OCI-LY7 (cell line): ENCODE data around the gene SMOC2. TPM values are rescaled to one million over a fixed set of nuclear protein-coding genes. Genes with fewer than 3 reads are reported as not detected.

Experiments used
- BruUV-seq: library from RNA; stranded (reverse); fragments of 400-500 nt; replicated peaks from 2 replicates; lab custom pipeline; 2021; lab: Mats Ljungman, UMichigan
- CTCF ChIA-PET: fragments of 300-600 bp; sonication (Branson Sonifier 250); formaldehyde crosslinking; loops from one replicate; lab custom pipeline; 2022; ENCODE audit warnings: antibody characterized with exemption; ENCODE audit not compliant: unreplicated experiment; lab: Charles Lee
- POLR2A ChIA-PET: fragments of 300-600 bp; sonication (Branson Sonifier 250); formaldehyde crosslinking; loops from one replicate; lab custom pipeline; 2022; ENCODE audit warnings: antibody characterized with exemption; lab: Charles Lee
- DNase-seq: peaks from one replicate; pipeline ENCODE4 v3.0.0-alpha.2; 2015; ENCODE audit warnings: low spot score
- H2AFZ ChIP-seq: fragments of 200-600 bp; sonication (generic), shearing (Covaris generic); 2 replicates; pipeline ENCODE4 v1.6.1; 2014; ENCODE audit warnings: mild to moderate bottlenecking, antibody characterized with exemption, low read length, moderate library complexity
- H3K27ac ChIP-seq: fragments of 200-600 bp; sonication (generic); 2 replicates; pipeline ENCODE4 v1.5.1; 2014; ENCODE audit warnings: mixed run types, low read depth, mild to moderate bottlenecking, moderate library complexity, low read length, inconsistent platforms; ENCODE audit not compliant: poor library complexity, severe bottlenecking
- H3K36me3 ChIP-seq: fragments of 200-600 bp; sonication (generic); 2 replicates; pipeline ENCODE4 v1.6.1; 2014; ENCODE audit warnings: mild to moderate bottlenecking, antibody characterized with exemption, low read length, moderate library complexity, mixed read lengths; ENCODE audit not compliant: insufficient read depth
- H3K4me1 ChIP-seq: fragments of 200-600 bp; sonication (generic); 2 replicates; pipeline ENCODE4 v1.5.1; 2014; ENCODE audit warnings: mild to moderate bottlenecking, low read length; ENCODE audit not compliant: insufficient read depth, poor library complexity, severe bottlenecking
- H3K4me2 ChIP-seq: fragments of 200-600 bp; sonication (generic); 2 replicates; pipeline ENCODE4 v1.6.1; 2014; ENCODE audit warnings: mild to moderate bottlenecking, low read length
- H3K4me3 ChIP-seq: fragments of 200-600 bp; sonication (generic); 2 replicates; pipeline ENCODE4 v1.5.1; 2014; ENCODE audit warnings: mild to moderate bottlenecking, low read depth, low read length; ENCODE audit not compliant: poor library complexity, severe bottlenecking
- H3K79me2 ChIP-seq: fragments of 200-600 bp; sonication (generic); 2 replicates; pipeline ENCODE4 v1.6.1; 2016; ENCODE audit warnings: low read depth, mild to moderate bottlenecking, low read length, moderate library complexity, mixed read lengths; ENCODE audit not compliant: insufficient read depth
- H3K9me2 ChIP-seq: fragments of 200-600 bp; sonication (generic); 2 replicates; pipeline ENCODE4 v1.6.1; 2016; ENCODE audit warnings: mild to moderate bottlenecking, low read length, mixed read lengths; ENCODE audit not compliant: insufficient read depth
- H3K9me3 ChIP-seq: fragments of 200-600 bp; sonication (generic); 2 replicates; pipeline ENCODE4 v1.6.1; 2014; ENCODE audit warnings: mild to moderate bottlenecking, mixed run types, low read length, mixed read lengths
- H4K20me1 ChIP-seq: fragments of 200-600 bp; sonication (generic); 2 replicates; pipeline ENCODE4 v1.6.1; 2014; ENCODE audit warnings: mild to moderate bottlenecking, antibody characterized with exemption, low read length, moderate library complexity, mixed read lengths; ENCODE audit not compliant: insufficient read depth
- EZH2phosphoT487 ChIP-seq: fragments of 200-600 bp; sonication (generic); IDR thresholded peaks from 2 replicates; pipeline ENCODE4 v1.6.1; 2018; ENCODE audit warnings: low read depth, borderline replicate concordance, mild to moderate bottlenecking, mixed run types, antibody characterized with exemption, low read length, moderate library complexity, mixed read lengths
- intact Hi-C: fragments of 100-400 bp; cut with micrococcal nuclease; formaldehyde crosslinking; loops from one replicate; pipeline ENCODE4 v1.10.0; 2022; ENCODE audit not compliant: unreplicated experiment
- total RNA-seq, 2 experiments: library from RNA; depleted of rRNA in 1 of 2; stranded (reverse); fragments of >200 nt in 1 of 2; shearing (Covaris generic) in 1 of 2; gene quantifications; 2 replicates each; pipeline ENCODE4 v1.2.3, GENCODE V29; 2014 to 2022
- TF ChIP-seq, protein P1 (sequence below): fragments of 200-600 bp; sonication (generic); conservative IDR thresholded peaks from 2 replicates; pipeline ENCODE4 v1.5.1; 2014; ENCODE audit warnings: mild to moderate bottlenecking, antibody characterized with exemption, low read length, moderate library complexity, mixed read lengths

The SMOC2 gene
- total RNA-seq, 2 experiments from 2014 or later, result not detected

DNA sequence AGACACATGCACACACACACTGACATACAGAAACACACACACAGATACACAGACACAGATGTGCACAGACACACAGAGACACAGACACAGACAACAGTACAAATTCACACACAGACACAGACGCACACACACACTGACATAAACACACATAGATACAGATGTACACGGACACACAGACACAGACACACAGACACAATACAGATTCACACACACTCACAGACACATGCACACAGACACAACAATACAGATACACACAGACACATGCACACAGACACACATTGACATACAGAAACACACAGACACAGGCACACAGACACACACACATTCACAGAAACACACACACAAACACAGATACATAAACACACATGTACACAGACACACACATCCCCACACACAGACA is 183.6 kb downstream of the SMOC2 start:
- POLR2A ChIA-PET, result no interaction called here
- no peaks in the 10 kb centered on the region for H3K9me2 ChIP-seq
- no peaks in the 10 kb centered on the region for H3K9me3 ChIP-seq
- no peak overlapping the region for H3K4me2 ChIP-seq
- H4K20me1 ChIP-seq, result no peaks in the 10 kb centered on the region
- H3K36me3 ChIP-seq, result no peaks in the 10 kb centered on the region
- H2AFZ ChIP-seq, result no peak overlapping the region
- no peak for DNase-seq
- no peak overlapping the region for H3K4me3 ChIP-seq
- CTCF ChIA-PET, result no interaction called here
- TF ChIP-seq, protein P1, sequence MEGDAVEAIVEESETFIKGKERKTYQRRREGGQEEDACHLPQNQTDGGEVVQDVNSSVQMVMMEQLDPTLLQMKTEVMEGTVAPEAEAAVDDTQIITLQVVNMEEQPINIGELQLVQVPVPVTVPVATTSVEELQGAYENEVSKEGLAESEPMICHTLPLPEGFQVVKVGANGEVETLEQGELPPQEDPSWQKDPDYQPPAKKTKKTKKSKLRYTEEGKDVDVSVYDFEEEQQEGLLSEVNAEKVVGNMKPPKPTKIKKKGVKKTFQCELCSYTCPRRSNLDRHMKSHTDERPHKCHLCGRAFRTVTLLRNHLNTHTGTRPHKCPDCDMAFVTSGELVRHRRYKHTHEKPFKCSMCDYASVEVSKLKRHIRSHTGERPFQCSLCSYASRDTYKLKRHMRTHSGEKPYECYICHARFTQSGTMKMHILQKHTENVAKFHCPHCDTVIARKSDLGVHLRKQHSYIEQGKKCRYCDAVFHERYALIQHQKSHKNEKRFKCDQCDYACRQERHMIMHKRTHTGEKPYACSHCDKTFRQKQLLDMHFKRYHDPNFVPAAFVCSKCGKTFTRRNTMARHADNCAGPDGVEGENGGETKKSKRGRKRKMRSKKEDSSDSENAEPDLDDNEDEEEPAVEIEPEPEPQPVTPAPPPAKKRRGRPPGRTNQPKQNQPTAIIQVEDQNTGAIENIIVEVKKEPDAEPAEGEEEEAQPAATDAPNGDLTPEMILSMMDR, result no peak
- no peak for TF ChIP-seq EZH2phosphoT487
- H3K79me2 ChIP-seq, result no peaks in the 10 kb centered on the region
- no peaks in the 10 kb centered on the region for H3K4me1 ChIP-seq
- intact Hi-C loops, result no loop called here
- H3K27ac ChIP-seq, result no peak overlapping the region
- no TSS peak for BruUV-seq

- H3K4me3 ChIP-seq, result no peak overlapping the region
- H3K27ac ChIP-seq, result no peak overlapping the region
- H3K9me2 ChIP-seq, result no peaks in the 10 kb centered on the region
- H3K9me3 ChIP-seq, result no peaks in the 10 kb centered on the region
- CTCF ChIA-PET, result no interaction called here
- intact Hi-C loops, result no loop called here
- H4K20me1 ChIP-seq, result no peaks in the 10 kb centered on the region
- no peak for TF ChIP-seq EZH2phosphoT487
- TF ChIP-seq, protein P1, result no peak
- no peak for DNase-seq
- POLR2A ChIA-PET, result no interaction called here
- no peak overlapping the region for H2AFZ ChIP-seq
- H3K79me2 ChIP-seq, result no peaks in the 10 kb centered on the region
- no peak overlapping the region for H3K4me2 ChIP-seq
- no TSS peak for BruUV-seq
- H3K4me1 ChIP-seq, result no peaks in the 10 kb centered on the region
- no peaks in the 10 kb centered on the region for H3K36me3 ChIP-seq
Measured at GRCh38 chr6:168624948-168625347, 184.0 kb downstream of the SMOC2 start.

- Histone ChIP-seq H3K36me3 (no peaks in the 10 kb centered on the region), H2AFZ (no peak overlapping the region), H3K9me3 (no peaks in the 10 kb centered on the region), H3K4me3 (no peak overlapping the region), H3K4me1 (no peaks in the 10 kb centered on the region), H3K9me2 (no peaks in the 10 kb centered on the region), H4K20me1 (no peaks in the 10 kb centered on the region), H3K79me2 (no peaks in the 10 kb centered on the region), H3K4me2 (no peak overlapping the region), H3K27ac (no peak overlapping the region)
- TF ChIP-seq, protein P1, result no peak
- no peak for TF ChIP-seq EZH2phosphoT487
- intact Hi-C loops, result no loop called here
- ChIA-PET POLR2A (no interaction called here), CTCF (no interaction called here)
- BruUV-seq, result no TSS peak
- no peak for DNase-seq
Measured at GRCh38 chr6:168625602-168626001, 184.6 kb downstream of the SMOC2 start.
